ENCODE measurements around the gene KLHL8.
A peak's percentile ranks its signal among the peaks of the same experiment; 100 is the strongest.

Gene KLHL8

DNA sequence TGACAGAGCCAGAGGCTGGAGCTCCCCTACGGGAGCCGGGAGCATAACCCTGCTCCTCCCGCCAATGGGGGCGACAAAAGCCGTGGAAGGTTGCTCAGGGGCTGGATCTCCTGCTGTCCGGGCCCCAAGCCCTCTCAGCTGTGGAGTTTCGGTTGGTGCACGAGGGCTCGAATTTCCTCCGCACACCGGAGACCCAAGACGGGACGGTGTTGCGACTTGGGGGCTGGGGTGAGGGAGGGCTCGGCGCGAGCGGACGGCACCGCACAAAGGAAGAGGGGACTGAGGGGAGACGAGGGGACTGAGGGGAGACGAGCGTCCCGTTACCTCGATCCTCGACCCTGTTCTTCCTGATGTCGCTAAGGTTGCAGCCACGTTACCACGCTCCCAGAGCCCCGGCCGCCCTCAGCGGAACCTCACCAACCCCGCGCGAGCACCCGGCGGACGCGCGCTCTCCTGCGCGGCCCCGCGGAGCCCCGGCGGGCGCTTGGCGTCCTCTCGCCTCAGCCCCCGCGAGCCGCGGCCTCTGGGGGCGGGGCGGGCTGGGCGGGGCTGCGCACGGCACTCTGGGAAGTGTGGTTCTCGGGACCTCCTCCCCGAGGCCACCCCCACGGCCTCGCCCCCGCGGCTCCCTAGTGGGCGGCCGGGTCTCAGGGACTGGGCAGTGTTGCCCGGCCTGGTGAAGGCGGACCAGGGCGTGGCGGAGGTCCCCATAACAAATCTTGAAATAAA is at the start of gene KLHL8:
Gene KLHL8 (minus strand): TSS at position 525 of the 729 bp plus-strand sequence. CDS start 25,079 bp downstream, outside the sequence.
- peak; percentile 89 for DNase-seq

DNA sequence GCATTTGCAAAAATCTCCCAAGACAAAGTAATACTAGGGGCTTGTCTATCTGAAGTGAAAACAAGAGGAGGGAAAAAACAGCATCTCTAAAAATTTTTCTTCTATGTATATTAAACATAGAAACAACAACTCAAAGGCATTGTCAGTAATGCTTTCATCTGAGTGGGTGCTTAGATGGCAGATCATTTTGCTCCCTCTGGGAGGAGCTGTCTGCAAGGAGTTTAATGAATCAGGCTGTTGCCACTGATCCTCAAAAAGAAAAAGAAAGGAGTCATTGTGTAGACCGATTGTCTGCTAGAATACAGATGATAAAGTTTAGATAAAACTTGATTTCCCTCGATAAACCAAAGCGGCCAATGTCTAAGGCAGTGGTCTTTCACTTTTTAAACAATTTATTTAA is 49.7 kb upstream of the KLHL8 start:
- DNase-seq: no peak

GRCh38 chr4:87268411-87268810 is 48.0 kb upstream of the KLHL8 start:
- no peak for DNase-seq

DNA sequence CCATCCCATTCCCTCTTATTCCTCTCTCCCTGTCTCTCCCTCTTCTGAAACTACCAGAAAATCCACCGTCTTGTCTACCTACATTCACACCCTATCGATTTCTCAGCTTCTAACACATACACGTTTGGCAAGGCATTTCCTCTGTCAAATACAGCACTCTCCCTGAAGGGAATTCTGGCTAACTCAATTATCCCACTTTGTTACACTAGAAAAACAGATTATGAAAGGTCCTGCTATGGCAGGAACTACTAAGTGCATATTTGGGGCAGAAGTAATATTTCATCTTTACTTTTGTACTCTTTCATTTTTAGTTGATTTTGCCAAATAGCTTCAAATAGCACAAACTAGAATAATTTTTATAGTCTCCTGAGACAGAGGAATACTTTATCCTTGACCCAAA is 46.6 kb upstream of the KLHL8 start:
- DNase-seq: no peak

DNA sequence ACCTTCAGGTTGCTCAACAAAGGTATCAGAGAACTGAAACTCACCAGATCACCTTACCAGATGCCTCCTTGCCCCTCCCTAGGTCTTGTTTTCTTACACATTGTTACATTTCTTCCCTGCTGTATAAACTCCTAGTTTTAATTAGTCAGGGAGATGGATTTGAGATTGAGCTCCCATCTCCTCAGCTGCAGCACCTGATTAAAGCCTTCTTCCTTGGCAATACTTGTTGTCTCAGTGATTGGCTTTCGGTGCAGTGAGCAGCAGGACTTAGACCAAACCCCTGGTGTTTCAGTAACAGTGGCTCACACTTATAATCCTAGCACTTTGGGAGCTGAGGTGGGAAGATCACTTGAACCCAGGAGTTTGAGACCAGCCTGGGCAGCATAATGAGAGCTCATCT is 42.5 kb upstream of the KLHL8 start:
- DNase-seq: no peak

GRCh38 chr4:87260477-87260876 is 40.1 kb upstream of the KLHL8 start:
- DNase-seq: no peak

DNA sequence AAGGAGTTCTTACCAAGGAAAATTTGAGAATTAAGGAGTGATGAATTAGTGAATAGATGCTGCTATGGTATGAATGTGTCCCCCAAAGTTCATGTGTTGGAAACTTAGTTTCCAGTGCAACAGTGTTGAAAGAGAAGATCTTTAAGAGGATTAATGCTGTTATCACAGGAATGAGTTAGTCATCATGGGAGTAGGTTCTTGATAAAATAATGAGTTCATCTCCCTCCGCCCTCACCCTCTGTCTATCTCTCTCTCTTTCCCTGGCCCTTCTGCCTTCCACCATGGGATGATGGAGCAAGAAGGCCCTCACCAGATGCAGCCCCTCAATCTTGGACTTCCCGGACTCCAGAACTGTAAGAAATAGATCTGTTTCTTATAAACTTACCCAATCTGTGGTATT is 38.3 kb upstream of the KLHL8 start:
- no peak for DNase-seq

- no peak for DNase-seq
Measured at GRCh38 chr4:87257523-87257922, 37.1 kb upstream of the KLHL8 start.

- no peak for DNase-seq
Measured at GRCh38 chr4:87255755-87256154, 35.3 kb upstream of the KLHL8 start.

DNA sequence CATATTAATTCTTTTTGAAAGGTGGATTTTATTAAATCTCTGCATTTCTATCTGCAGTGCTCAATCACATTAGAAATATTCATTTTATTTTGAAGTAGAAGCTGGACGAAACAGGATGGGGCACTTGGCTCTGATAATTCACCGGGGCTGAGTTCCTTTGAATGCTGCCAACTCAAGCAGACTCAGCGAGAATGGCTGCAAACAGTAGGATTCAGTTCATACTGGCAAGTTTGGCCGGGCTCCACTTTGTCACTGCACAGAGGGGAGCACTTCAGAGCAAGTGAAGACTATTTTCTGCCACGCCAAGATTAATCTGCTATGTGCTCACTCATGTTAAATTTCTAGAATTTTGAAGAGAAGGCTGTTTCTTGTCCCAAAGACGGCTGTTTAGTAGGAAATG is 30.7 kb upstream of the KLHL8 start:
- DNase-seq: no peak

DNA sequence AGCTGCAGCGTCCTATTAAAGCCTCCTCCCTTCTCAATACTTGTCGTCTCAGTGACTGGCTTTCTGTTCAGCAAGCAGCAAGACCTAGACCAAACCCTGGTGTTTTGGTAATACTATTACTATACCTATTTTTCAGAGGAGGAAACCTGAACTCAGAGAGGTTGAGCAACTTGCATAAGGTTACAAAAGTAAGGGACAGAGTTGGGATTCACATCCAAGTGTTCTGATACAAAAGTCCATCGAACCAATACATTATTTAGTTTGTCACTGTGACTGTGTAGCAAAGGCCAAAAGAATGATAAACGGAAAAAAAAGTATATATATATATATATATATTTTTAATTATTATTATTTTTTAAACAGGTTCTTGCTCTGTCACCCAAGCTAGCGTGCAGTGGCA is 29.9 kb upstream of the KLHL8 start:
- no peak for DNase-seq

DNA sequence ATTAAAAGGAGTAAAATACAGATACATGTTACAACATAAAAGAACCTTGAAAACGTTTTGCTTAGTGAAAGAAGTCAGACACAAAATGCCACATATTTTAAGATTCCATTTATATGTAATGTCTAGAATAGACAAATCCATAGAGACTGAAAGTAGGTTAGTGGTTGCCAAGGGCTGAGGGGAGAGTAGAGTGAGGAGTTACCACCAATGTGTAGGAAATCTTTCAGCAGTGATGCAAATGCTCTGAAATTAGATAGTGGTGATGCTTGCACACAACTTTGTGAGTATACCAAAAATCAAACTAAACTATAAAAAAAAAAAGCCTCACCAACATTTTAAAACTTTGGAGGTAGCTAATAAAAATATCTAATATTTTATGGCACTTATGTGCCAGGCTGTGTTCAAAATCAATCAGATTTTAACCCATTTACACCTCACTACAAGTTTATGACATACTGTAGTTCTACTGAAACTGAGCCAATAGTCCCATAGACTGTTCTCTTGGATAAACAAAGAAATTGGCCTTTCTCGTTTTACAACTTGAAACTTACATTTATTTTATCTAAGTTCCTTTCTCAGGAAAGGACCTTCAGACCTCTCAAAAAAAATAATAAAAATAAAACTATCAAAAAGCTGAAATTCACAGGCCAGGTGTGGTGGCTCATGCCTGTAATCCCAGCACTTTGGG is 29.1 kb upstream of the KLHL8 start:
- no peak for DNase-seq

- DNase-seq: no peak
Measured at GRCh38 chr4:87243426-87244053, 23.1 kb upstream of the KLHL8 start.

DNA sequence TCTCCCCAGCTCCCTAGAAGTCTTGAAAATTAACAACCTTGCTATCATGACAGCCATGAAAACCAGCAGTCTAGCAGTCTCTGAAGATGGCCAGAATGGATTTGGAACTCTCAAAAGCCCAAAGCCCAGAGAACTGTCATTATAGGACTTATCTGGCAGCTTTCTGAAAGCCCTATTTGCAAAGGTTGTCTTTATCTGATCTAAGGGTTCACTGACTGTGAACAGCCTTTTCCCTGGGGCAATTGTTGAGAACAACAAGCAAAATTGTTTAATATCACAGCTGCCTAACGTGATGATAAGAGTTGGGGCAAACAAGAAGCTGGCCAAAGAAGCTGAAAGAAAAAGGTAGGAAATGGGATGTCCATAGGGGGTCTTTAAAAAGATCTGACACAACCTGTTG is 20.9 kb upstream of the KLHL8 start:
- no peak for DNase-seq

DNA sequence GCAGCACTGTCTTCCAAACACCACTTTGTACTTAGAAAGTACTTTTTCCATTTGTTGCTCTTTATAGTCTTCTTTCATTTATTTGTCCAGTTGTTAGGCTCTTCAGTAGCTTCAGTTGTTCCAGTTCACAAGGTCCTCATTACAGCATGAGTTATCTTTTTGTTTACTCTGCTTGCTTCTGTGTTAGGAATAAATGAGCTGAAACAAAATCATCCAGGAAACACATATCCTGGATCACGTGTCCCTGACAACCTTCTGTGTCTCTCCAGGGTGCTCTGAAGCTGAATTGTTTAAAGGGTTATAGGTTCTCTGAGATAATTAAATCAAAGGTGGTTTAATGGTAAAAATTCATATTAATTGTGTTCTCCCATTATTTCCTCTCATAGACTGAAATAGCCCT is 19.9 kb upstream of the KLHL8 start:
- no peak for DNase-seq

DNA sequence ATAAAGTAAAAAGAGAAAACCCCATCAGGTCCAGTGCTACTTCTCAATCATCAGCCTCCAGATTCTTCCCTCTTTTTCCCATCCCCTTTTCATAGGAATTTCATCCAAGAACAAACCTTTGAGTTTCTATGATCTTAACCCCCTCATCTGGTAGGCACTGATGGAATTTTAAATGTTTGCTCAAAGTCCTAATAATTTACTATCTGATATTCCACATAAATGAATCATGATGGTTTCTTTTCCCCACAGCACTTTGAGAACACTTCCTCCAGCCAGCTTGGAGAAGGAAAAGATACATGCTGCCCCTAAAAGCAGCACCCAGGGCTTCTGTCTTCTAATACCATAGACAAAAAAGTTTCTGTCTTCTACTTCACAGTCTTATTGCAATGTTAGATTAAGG is 19.4 kb upstream of the KLHL8 start:
- DNase-seq: no peak

- DNase-seq: no peak
Measured at GRCh38 chr4:87239194-87239593, 18.8 kb upstream of the KLHL8 start.

GRCh38 chr4:87236861-87237260 is 16.4 kb upstream of the KLHL8 start:
- no peak for DNase-seq

- DNase-seq: no peak
Measured at GRCh38 chr4:87235020-87235671, 14.7 kb upstream of the KLHL8 start.

DNA sequence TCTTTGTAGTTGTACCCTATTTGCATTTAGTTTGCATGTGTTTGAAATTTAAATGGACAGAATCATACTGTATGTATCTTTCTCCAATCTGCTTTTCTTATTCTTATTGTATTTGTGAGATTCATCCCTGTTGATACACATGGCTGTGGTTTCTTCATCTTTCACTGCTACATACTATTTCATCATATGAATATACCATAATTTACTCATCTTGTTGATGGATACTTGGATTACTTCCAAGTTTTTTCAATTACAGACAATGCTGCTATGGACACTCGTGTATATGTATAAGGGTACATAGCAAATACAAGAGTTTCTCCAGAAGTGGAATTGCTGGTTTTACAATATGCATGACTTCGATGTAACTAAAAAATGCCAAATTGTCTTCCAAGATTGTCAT is 11.8 kb upstream of the KLHL8 start:
- no peak for DNase-seq

GRCh38 chr4:87230806-87231205 is 10.4 kb upstream of the KLHL8 start:
- DNase-seq: no peak

DNA sequence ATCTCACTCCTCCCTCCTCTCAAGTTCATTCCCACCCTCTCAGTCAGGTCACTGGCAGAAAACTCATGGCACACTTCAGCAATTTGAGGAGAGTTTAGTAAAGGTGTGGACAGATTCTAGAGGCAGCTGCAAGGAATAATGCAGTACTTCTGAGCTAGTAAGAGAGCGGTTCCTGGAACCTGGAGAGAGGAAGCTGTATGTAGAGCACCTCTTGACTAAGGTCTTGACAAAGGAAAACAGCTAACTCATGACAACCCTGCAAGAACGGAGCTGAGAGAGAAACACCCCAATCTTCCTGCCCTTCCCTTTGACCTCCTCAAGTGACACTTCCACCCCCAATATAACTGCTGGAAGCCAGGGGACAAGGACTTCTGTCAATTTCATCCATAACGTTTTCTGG is 9.6 kb upstream of the KLHL8 start:
- no peak for DNase-seq

DNA sequence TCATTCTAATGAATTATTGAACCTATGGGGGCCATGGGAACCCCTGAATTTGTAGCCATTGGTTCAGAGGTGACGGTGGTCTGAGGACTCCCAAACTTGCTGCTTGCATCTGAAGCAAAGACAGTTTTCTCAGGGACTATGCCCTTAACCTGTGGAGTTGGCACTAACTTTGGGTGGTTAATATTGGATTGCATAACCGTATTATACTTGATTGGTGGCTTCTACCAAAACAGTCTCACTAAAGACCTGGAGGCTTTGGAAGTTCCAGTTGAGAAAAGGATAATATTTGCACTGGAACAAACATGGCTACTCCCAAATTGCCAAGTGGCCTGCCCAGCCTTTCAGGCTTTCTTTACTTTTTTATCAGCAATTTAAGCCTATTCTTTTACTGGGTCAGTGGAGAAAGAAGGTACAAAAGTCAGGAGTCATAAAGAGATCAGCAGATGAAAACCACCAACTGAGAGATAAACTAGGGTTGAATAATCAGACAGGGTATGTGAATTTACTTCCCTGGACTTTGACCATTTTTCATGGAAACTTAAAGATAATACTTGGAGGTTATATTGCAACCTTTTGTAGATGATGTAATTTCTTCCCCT is 7.9 kb upstream of the KLHL8 start:
- no peak for DNase-seq

Data from CD4-positive, alpha-beta T cell treated with Interleukin-21 for 1 hour (primary cell).